ENCODE measurements around the gene MAP3K12. TPM values are rescaled to one million over a fixed set of nuclear protein-coding genes. Genes with fewer than 3 reads are reported as not detected.
"Not testable (repeated sequence)": the region's sequence is repeated elsewhere in the genome, so short reads cannot be mapped to it uniquely, and the experiment has no call there.

The MAP3K12 gene
- total RNA-seq = 12.2 TPM
- long read RNA-seq, full-length matches to known transcripts = 1 of 10 reads
- long read RNA-seq, partial matches to known transcripts = 0 of 10 reads
- long read RNA-seq, other reads (novel, unspliced or antisense) = 9 of 10 reads

- peak; percentile 89 for DNase-seq (ENCODE audit: low spot score)
Measured at GRCh38 chr12:53499266-53500141, at the start of gene MAP3K12. Gene MAP3K12, minus strand, starts transcription at chr12:53499458. Its CDS starts 12,067 bp downstream, at chr12:53487391.

GRCh38 chr12:53548354-53548753, 49.1 kb upstream of the MAP3K12 start:
- not testable (repeated sequence) for DNase-seq (ENCODE audit: low spot score)

GRCh38 chr12:53543539-53543938, 44.3 kb upstream of the MAP3K12 start:
- no peak for DNase-seq (ENCODE audit: low spot score)

- no peak for DNase-seq (ENCODE audit: low spot score)
Measured at GRCh38 chr12:53539526-53539925, 40.3 kb upstream of the MAP3K12 start.

GRCh38 chr12:53538209-53538689, 39.0 kb upstream of the MAP3K12 start:
- no peak for DNase-seq (ENCODE audit: low spot score)

- no peak for DNase-seq (ENCODE audit: low spot score)
Measured at GRCh38 chr12:53536962-53537361, 37.7 kb upstream of the MAP3K12 start.

GRCh38 chr12:53533471-53533870, 34.2 kb upstream of the MAP3K12 start:
- DNase-seq (ENCODE audit: low spot score) = no peak

- DNase-seq (ENCODE audit: low spot score) = no peak
Measured at GRCh38 chr12:53532524-53533445, 33.5 kb upstream of the MAP3K12 start.

GRCh38 chr12:53532021-53532420, 32.8 kb upstream of the MAP3K12 start:
- DNase-seq (ENCODE audit: low spot score) = no peak

- no peak for DNase-seq (ENCODE audit: low spot score)
Measured at GRCh38 chr12:53530920-53531319, 31.7 kb upstream of the MAP3K12 start.

GRCh38 chr12:53530061-53530460, 30.8 kb upstream of the MAP3K12 start:
- DNase-seq (ENCODE audit: low spot score) = no peak

- DNase-seq (ENCODE audit: low spot score) = peak; percentile 59
Measured at GRCh38 chr12:53524476-53524875, 25.2 kb upstream of the MAP3K12 start.

- no peak for DNase-seq (ENCODE audit: low spot score)
Measured at GRCh38 chr12:53523131-53523530, 23.9 kb upstream of the MAP3K12 start.

- DNase-seq (ENCODE audit: low spot score) = peak; percentile 24
Measured at GRCh38 chr12:53518381-53518780, 19.1 kb upstream of the MAP3K12 start.

GRCh38 chr12:53516758-53517455, 17.6 kb upstream of the MAP3K12 start:
- peak; percentile 45 for DNase-seq (ENCODE audit: low spot score)

- no peak for DNase-seq (ENCODE audit: low spot score)
Measured at GRCh38 chr12:53515291-53515680, 16.0 kb upstream of the MAP3K12 start.

- no peak for DNase-seq (ENCODE audit: low spot score)
Measured at GRCh38 chr12:53514628-53515290, 15.5 kb upstream of the MAP3K12 start.

- DNase-seq (ENCODE audit: low spot score) = no peak
Measured at GRCh38 chr12:53513712-53514410, 14.6 kb upstream of the MAP3K12 start.

- DNase-seq (ENCODE audit: low spot score) = no peak
Measured at GRCh38 chr12:53510181-53510812, 11.0 kb upstream of the MAP3K12 start.

Measured in mesenteric fat pad (tissue), 1 donor.